GM03348 (cell line): ENCODE results near the gene FOSL1.

Source experiments
- DNase-seq: peaks from one replicate; pipeline ENCODE4 v3.0.0; 2012; ENCODE audit warnings: low spot score

Gene FOSL1

GRCh38 chr11:65919573-65920371 lies 19.6 kb upstream of the FOSL1 start:
- DNase-seq = peak; percentile 84

GRCh38 chr11:65919141-65919572 lies 19.0 kb upstream of the FOSL1 start, which contains the start of gene DRAP1:
Gene DRAP1 (plus strand): TSS chr11:65919426. CDS start chr11:65919502, 76 bp downstream.
- DNase-seq = peak; percentile 99

- no peak for DNase-seq
Measured at GRCh38 chr11:65918211-65919140, 18.3 kb upstream of the FOSL1 start, which contains the start of gene C11orf68. Gene C11orf68 (minus strand): TSS chr11:65919062. CDS start chr11:65919031, 31 bp downstream.

GRCh38 chr11:65917434-65918210 lies 17.4 kb upstream of the FOSL1 start:
- DNase-seq = no peak

- no peak for DNase-seq
Measured at GRCh38 chr11:65917077-65917433, 16.9 kb upstream of the FOSL1 start.

- no peak for DNase-seq
Measured at GRCh38 chr11:65916391-65916790, 16.2 kb upstream of the FOSL1 start.

GRCh38 chr11:65915821-65916251 lies 15.6 kb upstream of the FOSL1 start:
- peak; percentile 94 for DNase-seq

- peak; percentile 20 for DNase-seq
Measured at GRCh38 chr11:65915101-65915820, 15.1 kb upstream of the FOSL1 start.

GRCh38 chr11:65912845-65913244 lies 12.7 kb upstream of the FOSL1 start:
- peak; percentile 54 for DNase-seq

- peak; percentile 84 for DNase-seq
Measured at GRCh38 chr11:65911682-65912568, 11.7 kb upstream of the FOSL1 start.

GRCh38 chr11:65907878-65908277 lies 7.7 kb upstream of the FOSL1 start:
- DNase-seq = no peak

- DNase-seq = no peak
Measured at GRCh38 chr11:65906602-65907001, 6.4 kb upstream of the FOSL1 start.

- no peak for DNase-seq
Measured at GRCh38 chr11:65903715-65904114, 3.5 kb upstream of the FOSL1 start.

GRCh38 chr11:65903068-65903481 lies 2.9 kb upstream of the FOSL1 start:
- peak; percentile 81 for DNase-seq

GRCh38 chr11:65900899-65901180 lies 652 bp upstream of the FOSL1 start:
- DNase-seq = no peak

- peak; percentile 90 for DNase-seq
Measured at GRCh38 chr11:65899356-65900124, 648 bp downstream of the FOSL1 start.

- no peak for DNase-seq
Measured at GRCh38 chr11:65898656-65899355, 1.4 kb downstream of the FOSL1 start.

- DNase-seq = no peak
Measured at GRCh38 chr11:65897020-65897471, 3.1 kb downstream of the FOSL1 start.
